Measurements from ENCODE around the gene HPN.

GRCh38 chr19:35052599-35053190, 11.2 kb downstream of the HPN start:
- TF ChIP-seq MAX (IDR thresholded peaks at IDR 0.05; ENCODE audit: insufficient read depth, insufficient read length) (no peak), CTCF (IDR thresholded peaks at IDR 0.05; ENCODE audit: extremely low read depth in 1 of 2, insufficient read depth in 1 of 2, low read depth in 1 of 2, low read length in 2 of 2) (no peak), POLR2A (IDR thresholded peaks at IDR 0.05; ENCODE audit: low read depth, low read length) (no peak), EZH2 (IDR thresholded peaks at IDR 0.05; ENCODE audit: borderline replicate concordance, low read depth, low read length, severe bottlenecking) (no peak), MYC (IDR thresholded peaks at IDR 0.05; ENCODE audit: low read depth, low read length) (no peak), POLR2AphosphoS5 (IDR thresholded peaks at IDR 0.05; ENCODE audit: insufficient read depth, low read depth, low read length) (no peak)
